ENCODE results near the gene SHC3. TPM values are rescaled to one million over a fixed set of nuclear protein-coding genes. Genes with fewer than 3 reads are reported as not detected.

SHC3 gene
- total RNA-seq, 1 donor = 0.36 TPM

DNA sequence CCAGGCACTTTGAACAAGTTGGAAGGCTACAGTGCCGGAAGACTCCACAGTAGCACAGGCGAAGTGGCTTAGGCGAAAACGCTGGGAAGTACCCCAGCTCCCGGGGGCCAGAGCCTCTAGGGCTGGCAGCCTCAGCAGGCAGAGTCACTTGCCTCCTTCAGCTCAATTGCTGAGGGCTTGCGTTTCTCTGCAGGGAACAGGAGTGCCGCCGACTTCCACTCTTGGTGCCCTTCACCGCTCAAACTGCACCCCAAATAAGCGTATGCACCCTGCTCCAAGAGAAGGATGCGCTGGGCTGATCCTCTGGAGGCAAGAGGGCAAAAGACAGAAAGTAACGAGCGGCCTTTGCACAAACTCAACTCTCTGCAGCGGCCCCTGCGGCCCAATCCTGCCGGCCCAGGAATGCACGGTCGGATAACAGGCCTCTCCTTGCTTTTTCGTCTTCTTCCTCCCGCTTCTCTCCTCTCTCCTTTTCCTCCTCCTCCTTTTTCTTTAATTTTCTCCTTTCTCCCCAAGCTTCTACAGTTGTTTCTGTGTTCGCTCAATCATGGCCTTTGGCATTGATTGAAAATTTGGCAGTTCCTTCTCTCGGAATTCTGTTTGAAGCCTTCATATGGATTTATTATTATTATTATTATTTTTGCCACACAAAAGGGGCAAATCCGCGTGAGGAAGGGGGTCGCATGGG is 188.4 kb downstream of the SHC3 start:
- Histone ChIP-seq H3K79me2 (ENCODE audit: insufficient read depth, low read length) (peaks cover 26% of the 10 kb centered on the region), H2AFZ (ENCODE audit: low read length) (no peak overlapping the region), H4K20me1 (ENCODE audit: insufficient read depth, low read length) (peaks cover 3% of the 10 kb centered on the region), H3K4me1 (ENCODE audit: insufficient read depth, low read length) (peaks cover 39% of the 10 kb centered on the region), H3K36me3 (ENCODE audit: insufficient read depth, low read length) (no peaks in the 10 kb centered on the region), H3K4me3 (ENCODE audit: insufficient read depth, low read length) (no peak overlapping the region), H3K27me3 (ENCODE audit: insufficient read depth, low read length) (no peaks in the 10 kb centered on the region), H3K9me3 (ENCODE audit: low read depth, low read length) (no peaks in the 10 kb centered on the region), H3K4me2 (ENCODE audit: insufficient read depth, low read length) (no peak overlapping the region), H3K27ac (ENCODE audit: low read depth, low read length) (no peak overlapping the region)
- DNase-seq (ENCODE audit: insufficient read length, low spot score, missing footprints) = no peak
- TF ChIP-seq, protein P1, sequence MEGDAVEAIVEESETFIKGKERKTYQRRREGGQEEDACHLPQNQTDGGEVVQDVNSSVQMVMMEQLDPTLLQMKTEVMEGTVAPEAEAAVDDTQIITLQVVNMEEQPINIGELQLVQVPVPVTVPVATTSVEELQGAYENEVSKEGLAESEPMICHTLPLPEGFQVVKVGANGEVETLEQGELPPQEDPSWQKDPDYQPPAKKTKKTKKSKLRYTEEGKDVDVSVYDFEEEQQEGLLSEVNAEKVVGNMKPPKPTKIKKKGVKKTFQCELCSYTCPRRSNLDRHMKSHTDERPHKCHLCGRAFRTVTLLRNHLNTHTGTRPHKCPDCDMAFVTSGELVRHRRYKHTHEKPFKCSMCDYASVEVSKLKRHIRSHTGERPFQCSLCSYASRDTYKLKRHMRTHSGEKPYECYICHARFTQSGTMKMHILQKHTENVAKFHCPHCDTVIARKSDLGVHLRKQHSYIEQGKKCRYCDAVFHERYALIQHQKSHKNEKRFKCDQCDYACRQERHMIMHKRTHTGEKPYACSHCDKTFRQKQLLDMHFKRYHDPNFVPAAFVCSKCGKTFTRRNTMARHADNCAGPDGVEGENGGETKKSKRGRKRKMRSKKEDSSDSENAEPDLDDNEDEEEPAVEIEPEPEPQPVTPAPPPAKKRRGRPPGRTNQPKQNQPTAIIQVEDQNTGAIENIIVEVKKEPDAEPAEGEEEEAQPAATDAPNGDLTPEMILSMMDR (IDR thresholded peaks at IDR 0.05; ENCODE audit: extremely low read depth, low read depth, low read length) = no peak

DNA sequence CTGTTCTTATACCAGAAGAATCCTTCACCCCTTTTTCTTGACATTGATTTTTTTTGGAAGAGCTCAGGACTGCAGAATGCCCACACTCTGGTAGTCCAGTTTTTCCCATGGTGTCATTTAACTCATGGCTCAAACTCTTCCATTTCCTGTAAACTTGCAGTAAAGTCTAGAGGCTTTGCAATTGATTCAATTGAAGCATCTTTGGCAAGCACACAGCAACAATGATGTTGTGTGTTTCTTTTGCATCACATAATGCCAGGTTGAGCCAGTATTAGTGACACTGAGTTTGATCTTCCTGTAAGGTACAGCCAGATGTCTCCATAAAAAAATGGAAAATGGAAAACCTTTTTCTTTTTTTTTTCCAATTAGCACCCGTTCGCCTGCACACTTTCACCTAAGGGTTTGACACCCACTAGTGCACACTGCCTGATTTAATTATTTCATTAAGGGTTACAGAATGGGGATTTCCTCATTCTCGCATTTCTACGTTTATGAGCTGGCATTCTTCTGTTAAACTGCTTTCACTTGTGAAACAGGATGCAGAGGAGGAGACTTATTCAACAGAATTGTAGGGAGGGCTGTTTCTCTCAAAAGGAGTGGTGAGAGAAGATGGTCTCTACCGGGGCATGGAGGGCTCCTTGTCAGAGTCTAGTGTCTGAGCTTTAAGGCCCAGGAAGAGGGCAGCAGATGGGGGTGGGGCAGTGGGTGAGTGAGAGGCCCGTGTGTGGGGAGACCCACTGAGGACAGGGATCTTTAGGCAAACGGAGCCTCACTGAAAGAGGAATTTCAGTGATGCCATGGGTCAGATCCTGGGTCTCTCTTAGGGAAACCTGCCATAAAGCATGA is 189.6 kb downstream of the SHC3 start:
- Histone ChIP-seq H3K27me3 (ENCODE audit: insufficient read depth, low read length) (no peaks in the 10 kb centered on the region), H3K36me3 (ENCODE audit: insufficient read depth, low read length) (no peaks in the 10 kb centered on the region), H3K9me3 (ENCODE audit: low read depth, low read length) (no peaks in the 10 kb centered on the region), H4K20me1 (ENCODE audit: insufficient read depth, low read length) (no peaks in the 10 kb centered on the region), H3K79me2 (ENCODE audit: insufficient read depth, low read length) (peaks cover 21% of the 10 kb centered on the region), H3K4me2 (ENCODE audit: insufficient read depth, low read length) (peak overlapping the region; percentile 71), H3K27ac (ENCODE audit: low read depth, low read length) (peak overlapping the region; percentile 20), H3K4me3 (ENCODE audit: insufficient read depth, low read length) (peak overlapping the region; percentile 43), H3K4me1 (ENCODE audit: insufficient read depth, low read length) (peaks cover 28% of the 10 kb centered on the region), H2AFZ (ENCODE audit: low read length) (peak overlapping the region; percentile 82)
- TF ChIP-seq, protein P1 (IDR thresholded peaks at IDR 0.05; ENCODE audit: extremely low read depth, low read depth, low read length) = no peak
- peak; percentile 92 for DNase-seq (ENCODE audit: insufficient read length, low spot score, missing footprints)

DNA sequence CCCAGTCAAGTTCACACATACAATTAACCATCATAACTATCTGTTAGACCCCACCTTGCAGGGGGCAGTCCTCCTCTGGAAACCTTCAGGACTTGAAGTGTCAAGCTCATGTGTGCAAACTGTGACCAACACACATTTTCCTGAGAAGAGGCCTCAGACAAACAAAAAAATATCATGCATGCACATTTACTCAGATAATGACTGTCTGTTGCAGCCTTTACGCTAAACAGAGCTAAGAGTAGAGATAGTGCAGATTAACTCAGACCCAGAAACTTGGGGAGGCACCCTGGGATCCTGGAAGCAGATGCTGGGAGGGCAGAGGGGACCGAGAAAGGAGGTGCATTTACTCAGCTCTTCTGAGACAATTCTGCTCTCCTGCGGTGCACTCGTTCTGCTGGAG is 191.0 kb downstream of the SHC3 start:
- Histone ChIP-seq H3K36me3 (ENCODE audit: insufficient read depth, low read length) (no peaks in the 10 kb centered on the region), H4K20me1 (ENCODE audit: insufficient read depth, low read length) (no peaks in the 10 kb centered on the region), H3K9me3 (ENCODE audit: low read depth, low read length) (no peaks in the 10 kb centered on the region), H3K27me3 (ENCODE audit: insufficient read depth, low read length) (no peaks in the 10 kb centered on the region), H3K4me2 (ENCODE audit: insufficient read depth, low read length) (no peak overlapping the region), H3K4me3 (ENCODE audit: insufficient read depth, low read length) (no peak overlapping the region), H2AFZ (ENCODE audit: low read length) (no peak overlapping the region), H3K27ac (ENCODE audit: low read depth, low read length) (no peak overlapping the region), H3K79me2 (ENCODE audit: insufficient read depth, low read length) (peaks cover 9% of the 10 kb centered on the region), H3K4me1 (ENCODE audit: insufficient read depth, low read length) (peaks cover 14% of the 10 kb centered on the region)
- no peak for DNase-seq (ENCODE audit: insufficient read length, low spot score, missing footprints)
- TF ChIP-seq, protein P1 (IDR thresholded peaks at IDR 0.05; ENCODE audit: extremely low read depth, low read depth, low read length) = no peak

DNA sequence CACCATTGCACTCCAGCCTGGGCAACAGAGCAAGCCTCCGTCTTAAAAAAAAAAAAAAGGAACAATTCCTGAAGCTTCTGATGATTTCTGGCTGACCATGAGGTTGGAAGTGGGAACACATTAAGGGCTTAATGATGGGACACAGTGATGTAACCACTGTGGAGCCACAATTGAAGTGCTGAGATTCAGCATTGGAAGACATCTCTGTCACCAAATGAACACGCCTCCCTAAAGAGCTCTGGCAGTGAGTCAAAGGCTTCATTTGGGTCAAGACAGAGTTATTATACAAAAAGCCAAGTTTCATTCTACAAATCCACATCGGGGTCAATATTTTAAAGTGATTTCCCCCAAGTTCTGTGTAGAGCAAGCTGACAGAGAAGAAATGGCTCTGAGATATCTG is 191.8 kb downstream of the SHC3 start:
- Histone ChIP-seq H3K27ac (ENCODE audit: low read depth, low read length) (no peak overlapping the region), H3K79me2 (ENCODE audit: insufficient read depth, low read length) (peaks cover 1% of the 10 kb centered on the region), H3K4me3 (ENCODE audit: insufficient read depth, low read length) (no peak overlapping the region), H3K36me3 (ENCODE audit: insufficient read depth, low read length) (no peaks in the 10 kb centered on the region), H2AFZ (ENCODE audit: low read length) (no peak overlapping the region), H3K27me3 (ENCODE audit: insufficient read depth, low read length) (no peaks in the 10 kb centered on the region), H3K4me2 (ENCODE audit: insufficient read depth, low read length) (no peak overlapping the region), H4K20me1 (ENCODE audit: insufficient read depth, low read length) (no peaks in the 10 kb centered on the region), H3K9me3 (ENCODE audit: low read depth, low read length) (no peaks in the 10 kb centered on the region), H3K4me1 (ENCODE audit: insufficient read depth, low read length) (peaks cover 6% of the 10 kb centered on the region)
- TF ChIP-seq, protein P1 (IDR thresholded peaks at IDR 0.05; ENCODE audit: extremely low read depth, low read depth, low read length) = no peak
- no peak for DNase-seq (ENCODE audit: insufficient read length, low spot score, missing footprints)

Measured in osteoblast (primary cell).